HG03558 (cell line): ENCODE results near the gene TMPRSS13.

Source experiments
- ATAC-seq: cut with Tn5 transposase; IDR thresholded peaks from one replicate; pipeline ENCODE4 v1.9.1; 2021; ENCODE audit warnings: moderate number of reproducible peaks; ENCODE audit not compliant: unreplicated experiment; ENCODE audit errors: extremely low read depth

TMPRSS13 gene

GRCh38 chr11:117860139-117860538 is 69.1 kb downstream of the TMPRSS13 start:
- no peak for ATAC-seq

GRCh38 chr11:117859488-117860112 is 69.6 kb downstream of the TMPRSS13 start:
- ATAC-seq: no peak

GRCh38 chr11:117859061-117859460 is 70.1 kb downstream of the TMPRSS13 start:
- ATAC-seq: no peak

- no peak for ATAC-seq
Measured at GRCh38 chr11:117857734-117858414, 71.3 kb downstream of the TMPRSS13 start.

- ATAC-seq: no peak
Measured at GRCh38 chr11:117855912-117856651, 73.1 kb downstream of the TMPRSS13 start.

- no peak for ATAC-seq
Measured at GRCh38 chr11:117855186-117855845, 73.9 kb downstream of the TMPRSS13 start.

GRCh38 chr11:117852309-117852708 is 76.9 kb downstream of the TMPRSS13 start:
- ATAC-seq: no peak

GRCh38 chr11:117851852-117852251 is 77.3 kb downstream of the TMPRSS13 start:
- no peak for ATAC-seq

- no peak for ATAC-seq
Measured at GRCh38 chr11:117851106-117851505, 78.1 kb downstream of the TMPRSS13 start.
